ENCODE measurements around the gene TVP23A. TPM values are rescaled to one million over a fixed set of nuclear protein-coding genes. Genes with fewer than 3 reads are reported as not detected.

The TVP23A gene
- polyA plus RNA-seq, 1 donor from 2014 or later = 9.1 TPM

DNA sequence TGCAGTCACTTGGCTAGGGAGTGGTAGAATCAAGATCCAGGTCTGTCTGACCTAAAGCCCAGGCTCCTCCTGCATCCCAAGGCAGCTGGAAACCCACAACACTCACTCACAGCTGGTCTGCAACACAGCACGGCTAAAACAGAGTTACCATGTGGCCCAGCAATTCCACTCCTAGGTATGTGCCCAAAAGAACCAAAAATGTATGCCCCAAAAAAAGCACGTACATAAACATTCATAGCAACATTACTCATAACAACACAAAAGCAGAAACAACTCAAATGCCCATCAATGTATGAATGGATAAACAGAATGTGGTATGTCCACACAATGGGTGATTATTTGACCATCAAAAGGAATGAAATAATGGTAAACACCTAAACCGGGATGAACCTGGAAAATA, 8.9 kb downstream of the TVP23A start:
- Histone ChIP-seq H3K4me3 (ENCODE audit: low read length) (no peak overlapping the region), H3F3A (ENCODE audit: insufficient read depth, low read length, poor library complexity, severe bottlenecking) (no peaks in the 10 kb centered on the region), H3K27ac (ENCODE audit: low read length) (no peak overlapping the region), H4K20me1 (ENCODE audit: insufficient read depth) (no peaks in the 10 kb centered on the region), H3K9ac (ENCODE audit: low read length) (no peak overlapping the region), H3K36me3 (ENCODE audit: insufficient read depth, low read length) (no peaks in the 10 kb centered on the region), H3K27me3 (ENCODE audit: insufficient read depth, low read depth, low read length) (no peaks in the 10 kb centered on the region), H3K9me3 (ENCODE audit: low read length) (no peaks in the 10 kb centered on the region), H3K9me2 (ENCODE audit: insufficient read depth, low read length) (no peaks in the 10 kb centered on the region), H2AFZ (ENCODE audit: low read depth, low read length) (no peak overlapping the region), H3K79me2 (replicated peaks; ENCODE audit: insufficient read depth, low read length) (no peaks in the 10 kb centered on the region), H3K4me2 (ENCODE audit: low read length) (no peak overlapping the region)
- TF ChIP-seq CTCF (IDR thresholded peaks at IDR 0.05; ENCODE audit: poor library complexity, severe bottlenecking) (no peak), EZH2 (IDR thresholded peaks at IDR 0.05; ENCODE audit: borderline replicate concordance, insufficient read depth, low read length, poor library complexity, severe bottlenecking) (no peak), EP300 (conservative IDR thresholded peaks at IDR 0.05; ENCODE audit: poor library complexity, severe bottlenecking) (no peak), SMC3 (conservative IDR thresholded peaks at IDR 0.05; ENCODE audit: poor library complexity) (no peak), POLR2AphosphoS5 (IDR thresholded peaks at IDR 0.05) (no peak), TAF1 (IDR thresholded peaks at IDR 0.05; ENCODE audit: low read depth) (no peak), RAD21 (conservative IDR thresholded peaks at IDR 0.05) (no peak), MXI1 (conservative IDR thresholded peaks at IDR 0.05; ENCODE audit: poor library complexity, severe bottlenecking) (no peak)
- TF ChIP-seq, protein P1, sequence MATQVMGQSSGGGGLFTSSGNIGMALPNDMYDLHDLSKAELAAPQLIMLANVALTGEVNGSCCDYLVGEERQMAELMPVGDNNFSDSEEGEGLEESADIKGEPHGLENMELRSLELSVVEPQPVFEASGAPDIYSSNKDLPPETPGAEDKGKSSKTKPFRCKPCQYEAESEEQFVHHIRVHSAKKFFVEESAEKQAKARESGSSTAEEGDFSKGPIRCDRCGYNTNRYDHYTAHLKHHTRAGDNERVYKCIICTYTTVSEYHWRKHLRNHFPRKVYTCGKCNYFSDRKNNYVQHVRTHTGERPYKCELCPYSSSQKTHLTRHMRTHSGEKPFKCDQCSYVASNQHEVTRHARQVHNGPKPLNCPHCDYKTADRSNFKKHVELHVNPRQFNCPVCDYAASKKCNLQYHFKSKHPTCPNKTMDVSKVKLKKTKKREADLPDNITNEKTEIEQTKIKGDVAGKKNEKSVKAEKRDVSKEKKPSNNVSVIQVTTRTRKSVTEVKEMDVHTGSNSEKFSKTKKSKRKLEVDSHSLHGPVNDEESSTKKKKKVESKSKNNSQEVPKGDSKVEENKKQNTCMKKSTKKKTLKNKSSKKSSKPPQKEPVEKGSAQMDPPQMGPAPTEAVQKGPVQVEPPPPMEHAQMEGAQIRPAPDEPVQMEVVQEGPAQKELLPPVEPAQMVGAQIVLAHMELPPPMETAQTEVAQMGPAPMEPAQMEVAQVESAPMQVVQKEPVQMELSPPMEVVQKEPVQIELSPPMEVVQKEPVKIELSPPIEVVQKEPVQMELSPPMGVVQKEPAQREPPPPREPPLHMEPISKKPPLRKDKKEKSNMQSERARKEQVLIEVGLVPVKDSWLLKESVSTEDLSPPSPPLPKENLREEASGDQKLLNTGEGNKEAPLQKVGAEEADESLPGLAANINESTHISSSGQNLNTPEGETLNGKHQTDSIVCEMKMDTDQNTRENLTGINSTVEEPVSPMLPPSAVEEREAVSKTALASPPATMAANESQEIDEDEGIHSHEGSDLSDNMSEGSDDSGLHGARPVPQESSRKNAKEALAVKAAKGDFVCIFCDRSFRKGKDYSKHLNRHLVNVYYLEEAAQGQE (IDR thresholded peaks at IDR 0.05; ENCODE audit: borderline replicate concordance) = no peak

DNA sequence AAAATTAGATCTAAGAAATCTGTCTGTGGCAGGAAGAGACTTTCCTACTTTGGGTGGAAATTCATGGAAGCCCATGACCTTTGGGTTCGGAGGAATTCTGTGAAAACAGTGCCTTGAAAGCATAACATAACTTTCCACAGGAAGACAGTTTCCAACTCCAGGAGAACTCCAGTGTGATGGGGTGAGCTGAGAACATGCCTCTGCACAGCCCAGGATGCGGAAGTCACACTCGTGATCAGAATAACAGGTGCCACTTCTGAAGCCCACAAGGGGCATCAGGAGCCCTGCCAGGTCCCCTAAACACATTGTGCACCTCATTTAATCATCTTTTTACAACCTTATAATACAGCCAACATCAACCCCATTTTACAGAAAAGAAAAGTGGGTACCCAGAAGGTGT, 9.7 kb downstream of the TVP23A start:
- H3K4me2 ChIP-seq (ENCODE audit: low read length) = no peak overlapping the region
- no peaks in the 10 kb centered on the region for H3K36me3 ChIP-seq (ENCODE audit: insufficient read depth, low read length)
- H3K27me3 ChIP-seq (ENCODE audit: insufficient read depth, low read depth, low read length) = no peaks in the 10 kb centered on the region
- TF ChIP-seq TAF1 (IDR thresholded peaks at IDR 0.05; ENCODE audit: low read depth) = no peak
- TF ChIP-seq, protein P1 (IDR thresholded peaks at IDR 0.05; ENCODE audit: borderline replicate concordance) = no peak
- no peak for TF ChIP-seq EP300 (conservative IDR thresholded peaks at IDR 0.05; ENCODE audit: poor library complexity, severe bottlenecking)
- TF ChIP-seq CTCF (IDR thresholded peaks at IDR 0.05; ENCODE audit: poor library complexity, severe bottlenecking) = no peak
- no peak for TF ChIP-seq MXI1 (conservative IDR thresholded peaks at IDR 0.05; ENCODE audit: poor library complexity, severe bottlenecking)
- TF ChIP-seq POLR2AphosphoS5 (IDR thresholded peaks at IDR 0.05) = no peak
- no peak for TF ChIP-seq RAD21 (conservative IDR thresholded peaks at IDR 0.05)
- no peaks in the 10 kb centered on the region for H4K20me1 ChIP-seq (ENCODE audit: insufficient read depth)
- no peaks in the 10 kb centered on the region for H3K79me2 ChIP-seq (replicated peaks; ENCODE audit: insufficient read depth, low read length)
- no peaks in the 10 kb centered on the region for H3F3A ChIP-seq (ENCODE audit: insufficient read depth, low read length, poor library complexity, severe bottlenecking)
- H3K27ac ChIP-seq (ENCODE audit: low read length) = no peak overlapping the region
- H3K9ac ChIP-seq (ENCODE audit: low read length) = no peak overlapping the region
- no peak overlapping the region for H2AFZ ChIP-seq (ENCODE audit: low read depth, low read length)
- H3K9me2 ChIP-seq (ENCODE audit: insufficient read depth, low read length) = no peaks in the 10 kb centered on the region
- no peak overlapping the region for H3K4me3 ChIP-seq (ENCODE audit: low read length)
- H3K9me3 ChIP-seq (ENCODE audit: low read length) = no peaks in the 10 kb centered on the region
